ENCODE data around the gene ARL6IP4. TPM values are rescaled to one million over a fixed set of nuclear protein-coding genes. Genes with fewer than 3 reads are reported as not detected.
A peak's percentile ranks its signal among the peaks of the same experiment; 100 is the strongest.

The ARL6IP4 gene
- total RNA-seq, 1 donor from 2014 or later: 83.8 TPM

- no peak for DNase-seq (ENCODE audit: low spot score)
- no peak for TF ChIP-seq EZH2phosphoT487 (IDR thresholded peaks at IDR 0.05)
- no peak for TF ChIP-seq CTCF (IDR thresholded peaks at IDR 0.05)
- no peak for TF ChIP-seq EZH2 (IDR thresholded peaks at IDR 0.05)
- Histone ChIP-seq H3K9me3 (ENCODE audit: low read depth) (no peaks in the 10 kb centered on the region), H3K4me3 (no peak overlapping the region), H3K27ac (no peak overlapping the region), H3K4me2 (no peak overlapping the region), H3K4me1 (peaks cover 13% of the 10 kb centered on the region), H3K9ac (no peak overlapping the region), H3K79me2 (ENCODE audit: low read depth) (peaks cover 28% of the 10 kb centered on the region), H3K36me3 (no peaks in the 10 kb centered on the region), H3F3A (ENCODE audit: low read depth) (no peaks in the 10 kb centered on the region), H3K27me3 (no peaks in the 10 kb centered on the region), H2AFZ (replicated peaks) (no peak overlapping the region), H4K20me1 (ENCODE audit: low read depth) (peaks cover 20% of the 10 kb centered on the region)
- peaks cover 43% of the 10 kb centered on the region for H3K4me1 Mint-ChIP-seq
- H3K27ac Mint-ChIP-seq: peak overlapping the region; percentile 30
- no peaks in the 10 kb centered on the region for H3K9me3 Mint-ChIP-seq
- peak overlapping the region; percentile 69 for H3K4me3 Mint-ChIP-seq
- peaks cover 2% of the 10 kb centered on the region for H3K27me3 Mint-ChIP-seq (ENCODE audit: insufficient read depth, low read depth)
- peaks cover 3% of the 10 kb centered on the region for H3K36me3 Mint-ChIP-seq
Observed at GRCh38 chr12:122983789-122984515, 3.5 kb downstream of the ARL6IP4 start.

- H3K79me2 ChIP-seq (ENCODE audit: low read depth): peaks cover 23% of the 10 kb centered on the region
- peaks cover 3% of the 10 kb centered on the region for H3K36me3 Mint-ChIP-seq
- H3K27me3 ChIP-seq: no peaks in the 10 kb centered on the region
- H3K4me3 ChIP-seq: no peak overlapping the region
- H3K27ac ChIP-seq: no peak overlapping the region
- H3K4me2 ChIP-seq: no peak overlapping the region
- peaks cover 10% of the 10 kb centered on the region for H3K4me1 ChIP-seq
- peaks cover 20% of the 10 kb centered on the region for H4K20me1 ChIP-seq (ENCODE audit: low read depth)
- H3K9me3 Mint-ChIP-seq: no peaks in the 10 kb centered on the region
- no peak overlapping the region for H3K4me3 Mint-ChIP-seq
- H3K4me1 Mint-ChIP-seq: peaks cover 37% of the 10 kb centered on the region
- H2AFZ ChIP-seq (replicated peaks): no peak overlapping the region
- no peak overlapping the region for H3K9ac ChIP-seq
- no peaks in the 10 kb centered on the region for H3K36me3 ChIP-seq
- H3K9me3 ChIP-seq (ENCODE audit: low read depth): no peaks in the 10 kb centered on the region
- DNase-seq (ENCODE audit: low spot score): no peak
- no peaks in the 10 kb centered on the region for H3F3A ChIP-seq (ENCODE audit: low read depth)
- TF ChIP-seq EZH2 (IDR thresholded peaks at IDR 0.05) (no peak), EZH2phosphoT487 (IDR thresholded peaks at IDR 0.05) (no peak), CTCF (IDR thresholded peaks at IDR 0.05) (no peak)
- peaks cover 3% of the 10 kb centered on the region for H3K27me3 Mint-ChIP-seq (ENCODE audit: insufficient read depth, low read depth)
- H3K27ac Mint-ChIP-seq: peak overlapping the region; percentile 30
Observed at GRCh38 chr12:122984612-122985337, 4.3 kb downstream of the ARL6IP4 start.

GRCh38 chr12:122985338-122986257 is 5.1 kb downstream of the ARL6IP4 start:
- no peak for DNase-seq (ENCODE audit: low spot score)
- no peak overlapping the region for H3K9ac ChIP-seq
- H3K36me3 Mint-ChIP-seq: peaks cover 3% of the 10 kb centered on the region
- H3K4me3 Mint-ChIP-seq: no peak overlapping the region
- peaks cover 17% of the 10 kb centered on the region for H3K79me2 ChIP-seq (ENCODE audit: low read depth)
- no peaks in the 10 kb centered on the region for H3K9me3 Mint-ChIP-seq
- H3K4me2 ChIP-seq: no peak overlapping the region
- TF ChIP-seq EZH2 (IDR thresholded peaks at IDR 0.05) (no peak), EZH2phosphoT487 (IDR thresholded peaks at IDR 0.05) (no peak)
- H3K4me3 ChIP-seq: no peak overlapping the region
- no peak overlapping the region for H2AFZ ChIP-seq (replicated peaks)
- no peak overlapping the region for H3K27ac Mint-ChIP-seq
- H3F3A ChIP-seq (ENCODE audit: low read depth): no peaks in the 10 kb centered on the region
- H3K36me3 ChIP-seq: no peaks in the 10 kb centered on the region
- H4K20me1 ChIP-seq (ENCODE audit: low read depth): peaks cover 20% of the 10 kb centered on the region
- no peaks in the 10 kb centered on the region for H3K9me3 ChIP-seq (ENCODE audit: low read depth)
- H3K4me1 Mint-ChIP-seq: peaks cover 33% of the 10 kb centered on the region
- H3K27ac ChIP-seq: no peak overlapping the region
- no peaks in the 10 kb centered on the region for H3K27me3 ChIP-seq
- H3K4me1 ChIP-seq: peaks cover 8% of the 10 kb centered on the region
- H3K27me3 Mint-ChIP-seq (ENCODE audit: insufficient read depth, low read depth): peaks cover 3% of the 10 kb centered on the region

All from neural progenitor cell (in vitro differentiated cells).